ENCODE data around the gene PGC. TPM values are rescaled to one million over a fixed set of nuclear protein-coding genes. Genes with fewer than 3 reads are reported as not detected.

The PGC gene
- total RNA-seq, 2 donors from 2014 or later = not detected

GRCh38 chr6:41692730-41693129 lies 54.5 kb downstream of the PGC start:
- ATAC-seq (no peak), DNase-seq (no peak)
- intact Hi-C loops (cut with DNase I) = no loop called here

- ATAC-seq = no peak
- intact Hi-C loops (cut with DNase I) = no loop called here
- DNase-seq = no peak
These were observed 55.0 kb downstream of the PGC start for GRCh38 chr6:41692080-41692675.

GRCh38 chr6:41691426-41692079 lies 55.6 kb downstream of the PGC start:
- DNase-seq (no peak), ATAC-seq (no peak)
- intact Hi-C loops (cut with DNase I) = no loop called here

GRCh38 chr6:41690541-41691330 lies 56.5 kb downstream of the PGC start:
- intact Hi-C loops (cut with DNase I) = no loop called here
- no peak for ATAC-seq
- DNase-seq = no peak

- intact Hi-C loops (cut with DNase I) = loop anchor here (5.0 to 10.0 kb wide), 2 partner anchors 265 to 322 kb away; no protein-coding TSS in a partner anchor
- DNase-seq = no peak
- no peak for ATAC-seq
These were observed 57.8 kb downstream of the PGC start for GRCh38 chr6:41689171-41690008.

GRCh38 chr6:41688256-41688965 lies 58.8 kb downstream of the PGC start:
- intact Hi-C loops (cut with DNase I) = loop anchor here (5.0 to 10.0 kb wide), 2 partner anchors 264 to 321 kb away; no protein-coding TSS in a partner anchor
- ATAC-seq (no peak), DNase-seq (no peak)

GRCh38 chr6:41687501-41688175 lies 59.6 kb downstream of the PGC start:
- intact Hi-C loops (cut with DNase I) = loop anchor here (5.0 to 10.0 kb wide), 2 partner anchors 263 to 320 kb away; no protein-coding TSS in a partner anchor
- DNase-seq (no peak), ATAC-seq (no peak)

Other genes with a start within 250 kb of the PGC start
- gene FOXP4, start 201.0 kb downstream of the PGC start, total RNA-seq = 10 to 100 TPM; 15.6 to 18.4 TPM
- gene MDFI, start 108.9 kb downstream of the PGC start, total RNA-seq = 1 to 10 TPM; 9.2 TPM
- gene TFEB, start 11.8 kb downstream of the PGC start, total RNA-seq = 10 to 100 TPM; 33.3 to 34.6 TPM
- gene FRS3, start 32.5 kb upstream of the PGC start, total RNA-seq = 1 to 10 TPM; 4.0 to 5.2 TPM
- 1 to 10 TPM; 2.1 to 3.1 TPM for gene PRICKLE4, start 33.4 kb upstream of the PGC start, total RNA-seq
- gene TOMM6, start 40.3 kb upstream of the PGC start, total RNA-seq = 100 to 1,000 TPM; 131 to 138 TPM
- gene USP49, start 148.0 kb upstream of the PGC start, total RNA-seq = 1 to 10 TPM; 1.6 to 1.7 TPM
- 10 to 100 TPM; 14.8 to 15.7 TPM for gene MED20, start 173.7 kb upstream of the PGC start, total RNA-seq
- 10 to 100 TPM in 1 of 2 donors, 1 to 10 TPM in 1; 8.7 to 16.5 TPM for gene BYSL, start 174.1 kb upstream of the PGC start, total RNA-seq
- 10 to 100 TPM; 60.1 to 62.4 TPM for gene CCND3, start 194.4 kb upstream of the PGC start, total RNA-seq